Thoracic aorta (tissue), 2 donors: ENCODE results near the gene TLE1. TPM values are rescaled to one million over a fixed set of nuclear protein-coding genes. Genes with fewer than 3 reads are reported as not detected.
A peak's percentile ranks its signal among the peaks of the same experiment; 100 is the strongest.

ENCODE experiments used
- ATAC-seq: fragments of 150-250 bp; one replicate; pipeline ENCODE4 v1.8.0; 2017; ENCODE audit warnings: low read depth; ENCODE audit not compliant: insufficient number of reproducible peaks, low FRiP score
- DNase-seq: peaks from one replicate; pipeline ENCODE4 v3.0.0-alpha.2; 2020; ENCODE audit warnings: low spot score
- H3K27ac ChIP-seq, 2 donors: fragments of 200-600 bp; sonication (generic); 1 replicate in 1 of 2; 2 replicates in 1 of 2; pipeline ENCODE4 v1.5.1; 2016; ENCODE audit warnings: mild to moderate bottlenecking in 2 of 2, moderate library complexity in 2 of 2
- H3K27me3 ChIP-seq: fragments of 200-600 bp; sonication (generic); replicated peaks from 2 replicates; pipeline ENCODE4 v1.6.0; 2016; ENCODE audit warnings: mild to moderate bottlenecking; ENCODE audit not compliant: insufficient read depth
- H3K36me3 ChIP-seq: fragments of 200-600 bp; sonication (generic); one replicate; pipeline ENCODE4 v1.5.1; 2016
- H3K4me1 ChIP-seq, 2 donors: fragments of 200-600 bp; sonication (generic); 1 replicate in 1 of 2; 2 replicates in 1 of 2; pipeline versions ENCODE4 v1.5.1 to v1.6.0; 2016; ENCODE audit warnings: low read depth in 2 of 2, mild to moderate bottlenecking in 1 of 2; ENCODE audit not compliant: control insufficient read depth in 1 of 2
- H3K4me3 ChIP-seq: fragments of 200-600 bp; sonication (generic); 2 replicates; pipeline ENCODE4 v1.5.1; 2016; ENCODE audit warnings: mild to moderate bottlenecking
- H3K9me3 ChIP-seq: fragments of 200-600 bp; sonication (generic); 2 replicates; pipeline ENCODE4 v1.5.1; 2016
- total RNA-seq, 2 donors: library from RNA; depleted of rRNA; stranded (reverse); fragments of >200 nt; gene quantifications; one replicate each; pipeline versions ENCODE4 v1.1.0 to v1.2.3, GENCODE V29; 2016
- TF ChIP-seq, protein P1 (sequence below): fragments of 200-600 bp; sonication (generic); IDR thresholded peaks from one replicate; pipeline ENCODE4 v1.5.1; 2019; ENCODE audit warnings: antibody characterized with exemption

The TLE1 gene
- total RNA-seq, 2 donors from 2014 or later: 69.7 to 74.1 TPM

DNA sequence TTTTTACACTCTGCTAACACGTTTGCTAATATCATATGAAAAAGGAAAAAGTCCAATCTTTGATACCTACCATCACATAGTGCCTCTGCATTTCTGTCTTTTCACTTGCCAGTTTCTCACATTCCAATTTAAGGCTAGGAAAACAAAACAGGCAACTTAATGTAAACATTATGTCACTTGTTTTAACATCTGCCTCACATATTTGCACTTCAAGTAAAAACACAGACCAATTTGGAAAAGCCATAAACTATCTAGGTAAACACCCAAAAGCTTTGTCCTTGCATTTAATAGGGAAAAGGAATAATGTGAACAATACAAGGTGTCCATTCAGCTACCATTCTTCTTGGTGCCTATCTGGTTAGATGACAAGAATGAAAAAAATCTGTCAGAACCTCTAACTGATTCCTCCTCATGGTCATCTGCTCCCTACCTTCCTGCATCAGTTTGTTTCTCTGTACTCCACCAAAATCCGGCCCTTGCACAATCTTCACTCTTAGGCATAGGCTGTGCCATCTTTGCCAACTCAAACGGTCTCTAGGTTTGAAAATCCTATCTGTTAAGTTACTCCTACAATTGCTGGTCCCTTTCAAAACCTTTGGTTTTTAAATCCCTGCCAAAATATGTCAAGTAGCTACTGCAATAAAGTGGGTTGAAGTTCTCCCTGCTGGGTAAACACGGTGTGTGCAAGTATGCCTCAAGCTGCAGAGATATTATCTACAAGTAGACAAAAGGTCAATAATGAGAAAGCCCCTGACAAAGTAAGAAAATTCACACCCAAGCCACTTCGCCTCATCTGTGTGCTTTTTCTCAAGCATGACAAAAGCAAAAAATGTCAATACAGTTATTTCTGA lies 3.4 kb downstream of the TLE1 start:
- TF ChIP-seq, protein P1, sequence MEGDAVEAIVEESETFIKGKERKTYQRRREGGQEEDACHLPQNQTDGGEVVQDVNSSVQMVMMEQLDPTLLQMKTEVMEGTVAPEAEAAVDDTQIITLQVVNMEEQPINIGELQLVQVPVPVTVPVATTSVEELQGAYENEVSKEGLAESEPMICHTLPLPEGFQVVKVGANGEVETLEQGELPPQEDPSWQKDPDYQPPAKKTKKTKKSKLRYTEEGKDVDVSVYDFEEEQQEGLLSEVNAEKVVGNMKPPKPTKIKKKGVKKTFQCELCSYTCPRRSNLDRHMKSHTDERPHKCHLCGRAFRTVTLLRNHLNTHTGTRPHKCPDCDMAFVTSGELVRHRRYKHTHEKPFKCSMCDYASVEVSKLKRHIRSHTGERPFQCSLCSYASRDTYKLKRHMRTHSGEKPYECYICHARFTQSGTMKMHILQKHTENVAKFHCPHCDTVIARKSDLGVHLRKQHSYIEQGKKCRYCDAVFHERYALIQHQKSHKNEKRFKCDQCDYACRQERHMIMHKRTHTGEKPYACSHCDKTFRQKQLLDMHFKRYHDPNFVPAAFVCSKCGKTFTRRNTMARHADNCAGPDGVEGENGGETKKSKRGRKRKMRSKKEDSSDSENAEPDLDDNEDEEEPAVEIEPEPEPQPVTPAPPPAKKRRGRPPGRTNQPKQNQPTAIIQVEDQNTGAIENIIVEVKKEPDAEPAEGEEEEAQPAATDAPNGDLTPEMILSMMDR: no peak
- ATAC-seq (no peak), DNase-seq (no peak)
- H3K27me3 ChIP-seq: no peaks in the 10 kb centered on the region
- no peaks in the 10 kb centered on the region for H3K36me3 ChIP-seq
- H3K4me3 ChIP-seq: peak overlapping the region; percentile 94
- peak overlapping the region in 1 of 2 donors; percentile 94 for H3K27ac ChIP-seq
- H3K4me1 ChIP-seq: peaks cover 20 to 59% of the 10 kb centered on the region in 2 donors
- no peaks in the 10 kb centered on the region for H3K9me3 ChIP-seq

DNA sequence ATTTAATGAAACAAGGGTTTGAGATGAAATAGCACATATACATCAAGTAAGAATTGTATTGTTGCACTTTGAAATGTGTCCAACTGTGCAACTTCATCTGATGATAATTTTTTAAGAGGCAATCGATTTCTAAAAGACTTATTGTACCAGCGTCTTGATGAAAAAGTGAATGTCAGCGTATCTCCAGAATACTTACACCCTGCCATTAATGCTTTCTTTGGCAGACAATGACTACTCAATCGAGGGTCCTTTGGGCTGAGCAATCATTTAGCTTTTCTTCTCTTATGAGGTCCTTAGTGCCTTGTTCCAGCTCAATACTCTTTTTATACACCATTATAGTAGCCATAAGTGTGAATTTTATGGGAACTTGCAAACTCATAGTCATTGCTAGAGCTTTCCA lies 4.7 kb downstream of the TLE1 start:
- Histone ChIP-seq H3K27me3 (no peaks in the 10 kb centered on the region), H3K4me3 (peak overlapping the region; percentile 94), H3K27ac (no peak overlapping the region), H3K9me3 (no peaks in the 10 kb centered on the region), H3K4me1 (peaks cover 20 to 60% of the 10 kb centered on the region in 2 donors), H3K36me3 (no peaks in the 10 kb centered on the region)
- no peak for DNase-seq
- TF ChIP-seq, protein P1: no peak
- ATAC-seq: no peak

DNA sequence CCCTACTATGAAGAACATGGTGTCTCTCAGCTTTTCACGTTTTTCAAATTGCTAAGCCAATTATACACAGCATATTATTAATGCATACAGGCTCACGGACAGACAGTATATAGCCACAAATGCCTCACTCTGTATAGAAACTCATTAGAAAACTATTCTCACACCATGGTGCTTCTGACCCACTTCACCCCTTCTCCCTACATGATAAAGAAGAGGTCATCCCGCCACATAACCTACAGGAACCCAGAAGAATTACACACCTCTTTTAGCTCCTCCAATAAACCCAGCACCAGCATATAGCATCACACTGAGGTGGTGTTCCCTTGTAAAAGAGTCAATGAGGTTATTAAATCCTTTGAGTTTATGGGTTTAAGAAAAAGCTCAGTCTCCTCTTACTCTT lies 5.6 kb downstream of the TLE1 start:
- H3K4me1 ChIP-seq: peaks cover 20 to 63% of the 10 kb centered on the region in 2 donors
- H3K4me3 ChIP-seq: peak overlapping the region; percentile 61
- DNase-seq (no peak), ATAC-seq (no peak)
- TF ChIP-seq, protein P1: no peak
- no peaks in the 10 kb centered on the region for H3K9me3 ChIP-seq
- no peaks in the 10 kb centered on the region for H3K36me3 ChIP-seq
- no peak overlapping the region for H3K27ac ChIP-seq
- no peaks in the 10 kb centered on the region for H3K27me3 ChIP-seq

DNA sequence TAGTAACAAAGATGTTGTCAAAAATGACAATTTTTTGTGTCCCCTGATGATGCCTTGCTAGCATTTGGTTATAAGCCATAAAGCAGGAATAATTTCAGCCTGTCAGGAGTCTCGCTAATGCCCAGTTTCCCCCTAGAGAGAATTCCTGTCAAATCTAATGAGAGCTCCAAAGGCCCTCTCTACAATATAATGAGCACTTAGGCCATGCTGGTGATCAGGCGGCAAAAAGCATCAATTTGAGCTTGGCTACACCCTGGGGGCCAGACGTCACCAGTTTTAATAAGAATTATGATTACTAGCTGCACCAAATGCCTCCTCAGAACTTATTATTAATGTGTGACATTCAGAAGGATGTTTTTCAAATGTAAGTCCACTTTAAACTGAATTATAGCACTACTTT lies 6.1 kb downstream of the TLE1 start:
- Histone ChIP-seq H3K4me3 (peak overlapping the region; percentile 61), H3K4me1 (peaks cover 20 to 63% of the 10 kb centered on the region in 2 donors)

DNA sequence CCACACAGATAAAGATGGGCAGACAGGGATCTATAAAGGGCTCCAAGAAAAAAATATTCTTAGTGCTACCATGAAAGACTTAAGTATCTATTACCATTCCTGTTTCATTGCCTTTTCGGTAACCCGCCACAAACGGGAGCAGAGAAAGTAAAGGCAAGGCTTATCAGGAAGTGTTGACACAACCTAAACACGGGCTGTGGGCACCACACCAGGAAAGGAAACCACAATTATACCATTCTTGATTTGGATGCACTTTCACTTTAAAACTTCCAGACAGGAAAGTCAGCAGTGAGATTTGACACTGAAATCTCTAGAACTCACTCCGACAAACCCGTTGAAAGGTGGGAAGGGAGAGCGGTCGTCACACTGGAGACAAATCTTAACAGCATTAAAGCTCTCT lies 6.5 kb downstream of the TLE1 start:
- no peaks in the 10 kb centered on the region for H3K9me3 ChIP-seq
- no peaks in the 10 kb centered on the region for H3K27me3 ChIP-seq
- H3K4me3 ChIP-seq: peak overlapping the region; percentile 61
- TF ChIP-seq, protein P1: no peak
- no peak for DNase-seq
- peaks cover 20 to 65% of the 10 kb centered on the region in 2 donors for H3K4me1 ChIP-seq
- H3K36me3 ChIP-seq: no peaks in the 10 kb centered on the region
- H3K27ac ChIP-seq: no peak overlapping the region
- no peak for ATAC-seq

More for the DNA sequence above, 6.1 kb downstream of the TLE1 start:
- DNase-seq (no peak), ATAC-seq (no peak)
- no peaks in the 10 kb centered on the region for H3K9me3 ChIP-seq
- H3K27ac ChIP-seq: no peak overlapping the region
- TF ChIP-seq, protein P1: no peak
- H3K36me3 ChIP-seq: no peaks in the 10 kb centered on the region
- H3K27me3 ChIP-seq: no peaks in the 10 kb centered on the region
